HG03571 (cell line): ENCODE results near the gene SIRPA.

ENCODE experiments used
- ATAC-seq: cut with Tn5 transposase; IDR thresholded peaks from one replicate; pipeline ENCODE4 v1.9.1; 2021; ENCODE audit not compliant: unreplicated experiment

SIRPA gene

DNA sequence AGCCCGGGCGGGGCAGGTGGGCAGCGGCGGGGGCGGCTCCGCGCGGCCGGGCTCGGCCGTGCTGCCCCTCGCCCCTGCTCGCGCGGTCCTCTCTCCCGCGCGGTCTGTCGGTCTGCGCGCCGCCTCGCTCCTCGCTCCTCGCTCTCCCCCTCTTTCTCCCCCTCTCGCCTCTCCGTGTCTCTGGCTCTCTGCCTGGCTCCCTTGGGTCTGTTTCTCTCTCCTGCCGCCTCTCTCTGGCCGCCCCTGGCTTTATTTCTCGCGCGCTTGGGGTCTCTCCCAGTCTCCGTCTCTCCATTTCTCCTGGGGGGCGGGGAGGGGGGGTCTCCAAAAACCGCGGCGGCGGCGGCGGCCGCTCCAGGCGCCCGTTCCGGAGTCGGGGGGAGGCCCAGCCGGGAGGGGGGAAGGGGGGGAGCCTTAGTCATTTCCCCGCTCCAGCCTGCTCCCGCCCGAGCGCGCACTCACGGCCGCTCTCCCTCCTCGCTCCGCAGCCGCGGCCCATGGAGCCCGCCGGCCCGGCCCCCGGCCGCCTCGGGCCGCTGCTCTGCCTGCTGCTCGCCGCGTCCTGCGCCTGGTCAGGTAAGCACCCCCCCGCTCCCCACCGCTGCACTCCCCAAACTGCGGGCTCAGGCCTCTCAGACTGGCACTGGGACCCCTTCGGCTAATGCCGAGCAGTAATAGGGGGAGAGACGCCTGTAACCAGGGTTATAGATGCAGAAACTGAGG lies at the start of gene SIRPA:
Gene SIRPA, plus strand, starts transcription at position 457 of the 723 bp plus-strand sequence. Its CDS starts 41 bp downstream, at position 498.
- ATAC-seq = no peak

DNA sequence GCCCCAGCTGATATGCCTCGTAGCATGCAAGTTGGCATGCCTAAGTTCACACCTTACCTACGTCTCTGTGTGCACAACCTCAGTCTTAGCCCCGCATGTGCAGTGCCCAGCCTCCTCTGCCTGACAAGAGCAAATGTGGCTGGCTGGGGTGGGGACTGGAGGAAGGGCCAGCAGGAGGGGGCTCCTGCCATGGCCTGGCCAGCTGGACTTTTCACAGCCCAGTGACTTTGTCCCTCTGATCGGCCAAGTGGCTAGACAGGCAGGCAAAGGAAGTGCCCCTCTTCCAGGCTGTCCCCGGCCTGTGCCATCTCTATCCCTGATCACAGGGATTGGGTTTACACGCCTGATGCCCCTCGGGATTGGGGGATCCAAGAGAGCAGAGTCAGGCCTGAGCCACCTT lies 49.5 kb upstream of the SIRPA start:
- ATAC-seq = no peak

- no peak for ATAC-seq
These were observed 48.9 kb upstream of the SIRPA start for GRCh38 chr20:1846341-1846740.

- ATAC-seq = no peak
These were observed 48.3 kb upstream of the SIRPA start for GRCh38 chr20:1846876-1847275.

DNA sequence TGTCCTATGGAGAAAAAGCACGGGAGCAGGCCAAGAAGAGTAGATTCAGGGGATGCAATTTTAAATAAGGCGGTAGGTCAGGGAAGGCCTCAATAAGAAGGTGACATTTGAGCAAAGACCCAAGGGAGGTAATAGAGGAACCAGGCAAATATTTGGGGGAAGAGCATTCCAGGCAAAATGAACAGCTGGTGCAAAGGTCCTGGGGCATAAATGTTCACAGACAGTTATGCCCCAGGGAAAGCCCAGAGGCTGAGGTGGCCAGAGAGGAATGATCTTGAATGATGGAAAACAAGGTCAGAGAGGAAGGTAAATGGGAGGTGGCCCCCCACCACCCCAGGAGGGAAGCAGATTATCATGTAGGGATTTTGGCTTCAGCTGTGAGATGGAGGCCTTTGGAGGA lies 47.4 kb upstream of the SIRPA start:
- no peak for ATAC-seq

DNA sequence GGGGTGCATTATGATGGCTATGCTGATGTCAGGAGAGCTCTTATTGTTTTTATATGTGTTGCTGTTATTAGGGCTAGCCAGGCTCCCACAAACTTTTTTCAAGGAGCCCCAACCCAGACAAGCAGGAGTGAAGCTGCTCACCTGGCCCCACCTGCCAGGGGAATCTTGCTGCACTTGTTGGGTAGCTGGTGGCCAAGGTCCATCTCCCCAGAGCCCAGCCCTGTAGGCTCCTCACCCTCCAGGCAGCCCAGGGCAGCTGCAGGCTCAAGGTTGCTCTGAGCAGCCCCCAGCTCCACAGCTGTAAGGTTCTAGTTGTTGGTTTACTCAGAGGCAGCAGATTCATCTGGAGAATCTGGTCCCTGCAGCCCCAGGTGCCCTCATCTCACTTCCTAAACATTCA lies 46.8 kb upstream of the SIRPA start:
- no peak for ATAC-seq

- ATAC-seq = no peak
These were observed 43.8 kb upstream of the SIRPA start for GRCh38 chr20:1851396-1851795.

DNA sequence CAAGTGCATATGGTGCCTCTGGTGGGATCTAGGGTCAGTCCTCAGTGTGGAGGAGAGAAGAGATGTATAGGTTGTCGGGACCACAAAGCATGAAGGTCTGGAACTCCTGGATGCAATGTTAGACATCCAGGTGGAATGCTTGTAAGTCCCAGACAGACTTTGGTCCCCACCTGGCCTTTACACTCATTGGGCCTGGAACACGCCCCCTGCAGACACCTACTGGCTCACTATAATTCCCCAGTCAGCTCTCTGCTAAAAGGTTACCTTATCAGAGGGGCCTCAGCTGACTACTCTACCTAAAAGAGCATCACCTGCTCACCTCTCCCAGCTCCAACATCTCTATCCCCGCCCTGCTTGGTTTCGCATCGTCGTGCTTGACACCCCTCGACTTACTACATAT lies 41.7 kb upstream of the SIRPA start:
- ATAC-seq = no peak

- no peak for ATAC-seq
These were observed 41.0 kb upstream of the SIRPA start for GRCh38 chr20:1854246-1854645.

DNA sequence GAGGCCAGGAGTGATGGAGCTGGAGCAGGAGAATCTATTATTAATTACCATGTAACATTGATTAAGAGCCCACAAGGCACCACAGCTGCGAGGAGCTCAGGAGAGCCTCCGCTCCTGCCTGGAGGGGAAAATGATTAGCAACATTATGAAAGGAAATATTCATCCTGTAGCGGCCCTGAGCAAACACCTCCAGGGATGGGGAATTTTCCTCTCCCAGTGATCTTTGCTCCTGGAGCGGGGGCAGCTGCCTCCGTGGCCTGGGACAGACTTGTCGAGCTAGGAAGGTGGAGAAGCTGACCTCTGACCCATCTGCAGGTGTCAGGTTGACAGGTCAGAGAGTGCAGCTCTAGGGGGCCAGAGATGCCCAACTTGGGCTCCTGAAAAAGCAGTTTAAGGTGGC lies 40.1 kb upstream of the SIRPA start:
- ATAC-seq = no peak

DNA sequence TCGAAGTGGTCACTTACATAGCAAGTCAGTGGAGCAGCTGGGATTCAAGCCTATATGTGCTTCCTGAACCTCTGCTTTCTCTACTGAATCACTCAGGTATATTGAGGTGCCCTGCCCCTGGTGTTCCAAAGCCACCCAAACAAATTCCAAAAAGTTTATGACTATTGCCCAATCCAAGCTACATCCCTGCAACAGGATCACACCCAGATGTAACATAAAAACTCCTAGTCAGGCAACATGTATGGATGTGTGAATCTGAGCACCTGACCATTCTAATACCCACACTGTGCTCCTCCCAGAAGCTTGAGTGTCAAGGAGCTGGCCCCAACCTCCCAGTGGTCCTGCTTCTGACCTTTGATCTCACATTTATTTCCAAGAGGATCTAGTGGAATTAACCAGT lies 39.5 kb upstream of the SIRPA start:
- ATAC-seq = no peak

DNA sequence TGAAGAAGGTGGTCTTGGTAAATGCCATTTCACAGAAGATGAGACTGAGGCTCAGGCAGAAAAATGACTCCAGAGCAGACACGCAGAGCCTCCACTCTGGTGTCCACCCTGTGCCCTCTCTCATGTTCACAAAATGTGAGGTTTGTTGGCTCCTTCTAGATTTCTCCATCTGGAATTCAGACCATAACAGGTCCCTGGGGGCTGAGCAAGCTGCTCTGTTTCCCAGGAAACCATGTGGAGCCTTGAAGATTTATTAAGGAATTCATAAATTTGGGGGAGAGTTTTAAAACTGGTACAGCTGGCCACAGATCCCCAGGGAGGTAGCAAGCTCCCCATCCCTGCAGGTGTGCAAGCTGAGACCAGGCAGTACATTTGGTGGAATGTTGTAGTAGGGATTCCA lies 38.8 kb upstream of the SIRPA start:
- ATAC-seq = no peak

GRCh38 chr20:1857466-1857865 lies 37.7 kb upstream of the SIRPA start:
- no peak for ATAC-seq

GRCh38 chr20:1858871-1859270 lies 36.3 kb upstream of the SIRPA start:
- no peak for ATAC-seq

DNA sequence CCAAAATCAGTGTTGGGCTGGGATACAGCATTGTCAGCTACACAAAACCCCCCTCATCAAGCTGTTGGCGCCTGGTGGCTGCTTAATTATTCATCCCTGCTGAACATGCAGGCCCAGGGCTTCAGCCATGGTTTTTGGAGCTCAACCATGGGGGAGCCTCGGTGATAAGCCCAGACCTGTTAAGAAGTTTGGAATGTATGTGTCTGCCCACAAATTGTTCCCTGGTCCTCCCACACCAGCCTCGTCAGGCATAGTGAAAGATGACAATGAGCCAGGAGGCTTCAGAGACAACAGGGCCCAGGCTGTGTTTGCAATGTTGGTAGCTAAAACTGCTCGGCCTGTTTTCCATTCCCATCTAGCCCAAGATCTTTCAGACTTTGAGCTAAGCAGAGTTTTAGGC lies 34.8 kb upstream of the SIRPA start:
- ATAC-seq = no peak

DNA sequence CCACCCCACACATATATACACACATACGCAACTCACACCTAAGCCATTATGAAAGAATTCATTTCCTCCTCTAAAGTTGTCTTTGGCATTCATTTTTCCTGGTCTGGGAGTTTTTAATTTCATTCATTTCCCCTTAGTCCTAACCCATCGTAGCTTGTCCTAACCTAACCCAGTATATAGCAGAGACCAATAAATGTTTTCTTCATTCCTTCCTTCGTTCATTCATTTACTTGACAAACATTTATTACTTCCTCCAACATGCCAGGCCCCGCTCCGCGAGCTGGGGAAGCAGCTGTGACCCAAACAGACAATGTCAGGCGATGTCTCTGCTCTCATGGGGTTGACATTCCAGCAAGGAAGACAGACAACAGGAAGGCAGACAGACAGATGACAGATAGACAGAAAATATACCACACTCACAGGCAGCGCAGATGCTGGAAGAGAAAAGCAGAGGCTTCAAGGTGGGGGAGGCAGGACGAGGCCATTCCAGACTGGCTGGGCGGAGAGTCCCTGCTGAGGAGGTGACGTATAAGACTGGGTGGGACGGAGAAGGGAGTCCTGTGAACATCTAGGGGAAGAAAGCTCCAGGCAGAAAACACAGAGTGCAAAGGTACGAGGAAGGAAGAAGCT lies 33.7 kb upstream of the SIRPA start:
- ATAC-seq = no peak

GRCh38 chr20:1861996-1862662 lies 33.1 kb upstream of the SIRPA start:
- no peak for ATAC-seq

DNA sequence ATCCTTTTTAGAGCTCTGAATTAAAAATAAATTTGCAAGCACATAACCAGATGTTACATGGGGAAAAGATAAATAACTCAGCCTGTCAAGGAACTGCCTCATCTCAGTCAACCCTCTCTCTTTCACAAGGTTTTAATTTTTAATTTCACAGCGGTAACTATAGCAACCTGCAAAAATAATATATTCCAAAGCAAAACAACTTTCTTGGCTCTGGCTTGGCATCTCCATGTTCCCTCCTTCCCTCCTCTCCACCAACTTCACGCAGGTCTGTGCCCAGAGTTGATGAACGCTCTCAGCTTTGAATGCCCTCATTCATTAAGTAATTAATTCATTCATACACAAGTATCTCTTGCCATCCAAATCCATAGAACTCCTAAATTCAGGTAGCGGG lies 32.5 kb upstream of the SIRPA start:
- no peak for ATAC-seq

- ATAC-seq = no peak
These were observed 31.9 kb upstream of the SIRPA start for GRCh38 chr20:1863296-1863695.

DNA sequence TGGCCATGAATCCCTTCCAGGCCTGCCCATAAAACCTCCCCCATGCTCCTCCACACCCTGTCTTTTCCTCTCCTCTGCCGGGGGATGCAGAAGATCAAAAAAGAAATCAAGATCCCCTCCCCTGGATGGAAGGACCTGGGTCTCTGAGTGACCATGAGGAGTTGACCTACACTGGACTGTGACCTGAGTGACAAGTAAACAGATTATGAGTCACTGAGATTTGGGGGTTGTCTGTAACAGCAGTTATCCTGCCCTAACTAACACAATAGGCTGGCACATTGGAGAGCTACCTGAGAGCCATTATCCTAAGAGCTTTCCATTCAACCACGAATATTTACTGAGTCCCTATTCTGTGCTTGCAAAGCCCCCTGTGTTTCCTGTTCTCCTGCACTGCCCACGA lies 28.4 kb upstream of the SIRPA start:
- ATAC-seq = no peak

GRCh38 chr20:1867495-1868260 lies 27.5 kb upstream of the SIRPA start:
- ATAC-seq = no peak

- ATAC-seq = no peak
These were observed 26.4 kb upstream of the SIRPA start for GRCh38 chr20:1868856-1869255.
